SK-N-MC (cell line): Measurements from ENCODE around the gene FAM136A.

Experiments used
- EZH2 ChIP-seq: fragments of 200-600 bp; sonication (generic); IDR thresholded peaks from one replicate; pipeline ENCODE4 v1.6.1; 2017; ENCODE audit warnings: antibody characterized with exemption
- POLR2AphosphoS5 ChIP-seq: IDR thresholded peaks from 2 replicates; pipeline ENCODE4 v1.6.1; 2012; ENCODE audit warnings: mild to moderate bottlenecking, low read depth, low read length, borderline replicate concordance

- TF ChIP-seq EZH2, result no peak
- TF ChIP-seq POLR2AphosphoS5, result no peak
Observed at GRCh38 chr2:70331012-70331411, 29.1 kb upstream of the FAM136A start.
